Central memory CD8-positive, alpha-beta T cell (primary cell): Measurements from ENCODE around the gene SPINK9.
"Not testable (repeated sequence)": the region's sequence is repeated elsewhere in the genome, so short reads cannot be mapped to it uniquely, and the experiment has no call there.

ENCODE experiments used
- ATAC-seq: fragments of 150-1000 bp; cut with Tn5 transposase; replicated peaks from 2 replicates; pipeline ENCODE4 v1.10.0; 2022; ENCODE audit warnings: mild to moderate bottlenecking, moderate FRiP score, moderate number of reproducible peaks; ENCODE audit not compliant: poor library complexity, severe bottlenecking; ENCODE audit errors: extremely low read depth
- DNase-seq, 2 donors: peaks; one replicate each; pipeline ENCODE4 v3.0.0; 2021; ENCODE audit warnings: low spot score in 2 of 2
- H3K27ac Mint-ChIP-seq: one replicate; pipeline ENCODE4 v1.8.0; 2022; ENCODE audit warnings: low read depth, mild to moderate bottlenecking, moderate library complexity, mixed read lengths
- H3K27me3 Mint-ChIP-seq: one replicate; pipeline ENCODE4 v1.8.0; 2022; ENCODE audit warnings: mixed read lengths
- H3K36me3 Mint-ChIP-seq: one replicate; pipeline ENCODE4 v1.8.0; 2022; ENCODE audit warnings: mild to moderate bottlenecking, moderate library complexity, mixed read lengths; ENCODE audit not compliant: insufficient read depth
- H3K4me1 Mint-ChIP-seq: one replicate; pipeline ENCODE4 v1.8.0; 2022; ENCODE audit warnings: mixed read lengths
- H3K4me3 Mint-ChIP-seq: one replicate; pipeline ENCODE4 v1.8.0; 2022; ENCODE audit warnings: mild to moderate bottlenecking, moderate library complexity, mixed read lengths
- H3K9me3 Mint-ChIP-seq: one replicate; pipeline ENCODE4 v1.8.0; 2022; ENCODE audit warnings: mixed read lengths

Gene SPINK9, protein sequence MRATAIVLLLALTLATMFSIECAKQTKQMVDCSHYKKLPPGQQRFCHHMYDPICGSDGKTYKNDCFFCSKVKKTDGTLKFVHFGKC

DNA sequence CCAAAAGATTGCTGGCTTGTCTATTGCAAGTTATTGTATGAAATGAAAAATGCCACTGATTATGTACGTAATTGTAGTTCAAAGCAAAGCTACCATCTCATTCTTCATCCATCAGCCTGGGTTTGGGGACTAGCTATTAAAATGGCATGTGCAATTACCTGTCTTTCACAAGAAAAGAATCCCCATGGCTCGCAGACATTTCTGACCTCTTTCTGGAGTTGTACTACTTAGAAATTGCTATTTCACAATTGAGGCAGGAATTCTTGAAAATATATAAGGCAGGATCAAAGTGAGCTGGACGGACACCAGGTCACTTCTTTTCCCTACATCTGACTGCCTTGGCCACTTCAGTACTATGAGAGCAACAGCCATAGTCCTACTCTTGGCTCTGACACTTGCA lies at the start of gene SPINK9:
Gene SPINK9, plus strand, starts transcription at position 301 of the 400 bp plus-strand sequence. Its CDS starts 55 bp downstream, at position 356.
- ATAC-seq = no peak
- H3K4me1 Mint-ChIP-seq = no peaks in the 10 kb centered on the region
- H3K4me3 Mint-ChIP-seq = no peak within 1 kb of the TSS
- no peak for DNase-seq
- no peaks in the 10 kb centered on the region for H3K36me3 Mint-ChIP-seq
- no peak within 1 kb of the TSS for H3K27ac Mint-ChIP-seq
- peaks cover 36% of the 10 kb centered on the region for H3K27me3 Mint-ChIP-seq
- peaks cover 4% of the 10 kb centered on the region for H3K9me3 Mint-ChIP-seq

DNA sequence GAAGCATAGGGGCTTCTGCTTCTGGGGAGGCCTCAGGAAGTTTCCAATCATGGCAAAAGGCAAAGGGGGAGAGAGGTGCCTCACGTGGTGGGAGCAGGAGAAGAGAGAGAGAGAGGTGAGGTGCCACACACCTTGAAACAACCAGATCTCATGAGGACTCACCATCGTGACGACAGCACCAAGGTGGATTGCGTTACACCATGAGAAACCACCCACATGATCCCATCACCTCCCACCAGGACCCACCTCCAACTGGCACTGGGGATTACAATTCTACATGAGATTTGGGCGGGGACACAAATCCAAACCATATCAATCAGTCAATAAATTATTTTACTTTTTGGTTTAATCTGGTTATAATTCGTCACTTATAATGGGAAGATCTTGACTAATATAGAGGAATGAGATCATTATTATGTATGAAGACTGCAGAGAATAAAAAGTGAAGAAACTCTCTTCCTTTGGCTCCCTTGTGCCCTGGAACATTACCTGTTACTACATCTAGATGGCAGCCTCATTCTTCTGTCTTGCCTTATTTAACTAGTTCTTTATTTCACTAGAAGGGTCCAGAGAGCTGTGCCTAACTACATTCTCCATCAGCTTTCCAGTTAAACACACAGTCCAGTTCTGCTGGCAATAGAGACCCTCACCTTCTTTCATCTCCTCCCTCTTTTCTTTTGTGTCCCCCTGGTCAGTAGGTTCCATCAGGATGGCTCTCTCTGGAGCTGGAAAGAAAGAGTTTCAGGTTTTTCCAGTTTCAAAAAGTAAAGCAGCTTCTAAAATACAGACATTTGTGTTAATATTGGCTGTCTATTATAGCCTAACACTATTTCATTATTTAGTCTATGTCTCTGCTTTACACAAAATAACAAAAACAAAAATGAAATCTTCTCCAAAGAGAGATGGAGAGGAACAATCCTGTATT lies 44.8 kb upstream of the SPINK9 start:
- no peak overlapping the region for H3K4me3 Mint-ChIP-seq
- peaks cover 36% of the 10 kb centered on the region for H3K27me3 Mint-ChIP-seq
- H3K27ac Mint-ChIP-seq = no peak overlapping the region
- H3K4me1 Mint-ChIP-seq = no peaks in the 10 kb centered on the region
- ATAC-seq = no peak
- no peak for DNase-seq
- no peaks in the 10 kb centered on the region for H3K9me3 Mint-ChIP-seq
- H3K36me3 Mint-ChIP-seq = no peaks in the 10 kb centered on the region

DNA sequence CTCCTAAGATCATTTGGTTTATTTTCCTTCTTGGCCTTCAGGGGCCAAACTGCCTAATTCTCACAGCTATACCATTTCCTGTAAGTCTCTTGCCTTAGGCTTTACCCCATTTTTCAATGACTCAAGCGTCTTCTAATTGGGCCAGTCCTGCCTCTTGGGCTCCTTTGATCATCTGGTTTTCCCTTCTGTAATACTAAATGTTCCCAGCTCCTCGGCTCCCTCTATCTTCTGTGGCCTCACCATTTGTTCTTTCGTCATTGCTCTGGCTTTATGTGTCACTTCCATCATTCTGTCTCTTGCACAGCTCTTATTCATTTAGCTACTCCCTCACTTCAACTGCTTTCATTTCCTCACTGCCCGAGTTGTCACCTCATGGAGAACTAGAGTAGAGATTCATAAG lies 37.6 kb upstream of the SPINK9 start:
- ATAC-seq (no peak), DNase-seq (no peak)
- Mint-ChIP-seq H3K9me3 (no peaks in the 10 kb centered on the region), H3K27ac (no peak overlapping the region), H3K4me1 (no peaks in the 10 kb centered on the region), H3K36me3 (no peaks in the 10 kb centered on the region), H3K4me3 (no peak overlapping the region), H3K27me3 (peaks cover 7% of the 10 kb centered on the region)

DNA sequence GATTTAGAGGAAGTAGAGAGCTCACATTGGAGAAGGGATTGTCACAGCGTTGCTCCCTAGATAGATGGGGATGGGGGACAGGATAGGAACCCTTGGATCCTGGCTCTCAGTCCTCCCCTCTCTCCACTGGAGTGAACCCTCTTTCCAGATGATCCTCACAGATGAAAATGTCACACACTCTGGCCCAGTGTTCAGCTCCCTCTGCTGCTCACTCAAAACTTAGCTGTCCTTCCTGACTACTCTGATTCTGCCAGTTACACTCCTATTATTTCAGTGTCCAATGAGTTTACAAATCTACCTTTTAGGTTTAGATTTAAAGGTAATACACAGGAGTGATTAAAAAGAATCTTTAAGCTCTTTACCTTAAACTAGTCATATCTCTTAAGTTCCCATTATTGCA lies 28.9 kb upstream of the SPINK9 start:
- no peak for ATAC-seq
- no peak for DNase-seq
- Mint-ChIP-seq H3K4me3 (no peak overlapping the region), H3K36me3 (no peaks in the 10 kb centered on the region), H3K27ac (no peak overlapping the region), H3K4me1 (no peaks in the 10 kb centered on the region), H3K9me3 (peaks cover 16% of the 10 kb centered on the region), H3K27me3 (peaks cover 60% of the 10 kb centered on the region)

DNA sequence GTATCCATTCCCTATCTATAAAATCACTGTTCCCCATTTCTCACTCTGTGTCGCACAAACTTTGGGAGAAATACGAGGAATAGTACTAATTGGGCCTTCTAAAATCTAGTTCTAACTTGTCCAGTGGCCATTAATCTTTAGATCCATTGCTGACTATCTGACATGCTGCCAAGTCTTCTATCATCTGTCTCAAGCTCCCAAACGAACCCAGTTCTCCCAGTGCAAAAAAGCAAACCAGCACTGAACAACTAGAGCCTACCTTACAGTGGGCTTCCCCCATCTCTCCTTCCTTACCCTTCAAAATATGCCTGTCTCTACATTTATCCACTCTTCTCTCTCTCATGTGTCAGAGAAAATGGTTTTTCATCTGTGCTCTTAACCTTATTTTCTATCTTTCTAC lies 26.3 kb upstream of the SPINK9 start:
- Mint-ChIP-seq H3K27ac (no peak overlapping the region), H3K4me1 (no peaks in the 10 kb centered on the region), H3K27me3 (peaks cover 40% of the 10 kb centered on the region), H3K4me3 (no peak overlapping the region), H3K9me3 (peaks cover 16% of the 10 kb centered on the region), H3K36me3 (no peaks in the 10 kb centered on the region)
- DNase-seq (no peak), ATAC-seq (no peak)

DNA sequence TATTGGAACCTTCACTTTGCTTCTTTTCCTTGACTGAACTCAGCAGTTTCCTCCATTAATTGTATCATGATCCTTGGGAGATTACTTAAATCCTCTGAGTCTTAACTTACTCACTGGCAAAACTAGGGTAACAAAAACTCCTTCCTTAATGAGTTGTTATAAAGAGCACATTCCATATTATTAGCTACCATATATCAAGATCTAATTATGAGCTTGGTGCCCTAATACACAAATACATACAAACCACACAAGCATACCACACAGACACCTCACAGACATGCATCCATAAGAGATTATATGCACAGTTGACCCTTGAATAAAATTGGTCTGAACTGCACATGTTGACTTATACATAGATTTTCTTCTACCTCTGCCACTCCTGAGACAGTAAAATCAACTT lies 25.6 kb upstream of the SPINK9 start:
- DNase-seq = no peak

DNA sequence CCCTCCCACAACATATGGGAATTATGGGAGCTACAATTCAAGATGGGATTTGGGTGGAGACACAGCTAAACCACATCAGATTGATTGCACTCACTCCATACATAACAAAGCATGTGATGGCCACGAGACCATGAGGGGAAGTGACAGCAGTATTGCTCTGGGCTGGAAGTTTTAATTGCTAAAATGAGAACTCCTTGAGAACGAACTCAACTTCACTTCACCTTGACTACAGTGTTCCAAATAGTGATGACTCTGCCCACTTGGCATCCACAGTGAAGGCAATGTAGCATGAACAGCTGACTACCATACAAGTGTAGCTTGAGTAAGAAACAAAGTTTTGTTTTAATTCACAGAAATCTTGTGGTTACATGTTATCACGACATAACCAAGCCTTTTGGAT lies 23.9 kb upstream of the SPINK9 start:
- no peak overlapping the region for H3K27ac Mint-ChIP-seq
- H3K36me3 Mint-ChIP-seq = no peaks in the 10 kb centered on the region
- DNase-seq = no peak

More for the DNA sequence above, 25.6 kb upstream of the SPINK9 start:
- Mint-ChIP-seq H3K27me3 (peaks cover 33% of the 10 kb centered on the region), H3K4me1 (no peaks in the 10 kb centered on the region), H3K9me3 (peaks cover 16% of the 10 kb centered on the region), H3K36me3 (no peaks in the 10 kb centered on the region), H3K27ac (no peak overlapping the region), H3K4me3 (no peak overlapping the region)
- ATAC-seq = no peak

DNA sequence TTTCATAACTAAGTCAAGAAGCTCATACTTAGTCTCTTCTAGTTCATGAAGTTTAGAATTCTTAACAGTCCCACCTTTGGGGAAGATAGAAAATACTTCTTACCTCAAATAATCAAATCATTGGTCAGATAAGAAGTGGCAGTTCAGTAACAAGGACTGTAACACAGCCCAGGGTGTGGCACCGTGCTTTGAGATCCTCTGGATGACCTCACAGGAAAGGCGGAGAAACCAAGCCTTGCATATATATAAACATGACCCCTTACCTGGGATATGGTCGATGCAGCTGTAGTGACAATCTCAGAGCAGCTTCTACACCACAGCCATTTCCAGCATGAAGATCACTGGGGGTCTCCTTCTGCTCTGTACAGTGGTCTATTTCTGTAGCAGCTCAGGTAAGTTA lies 23.2 kb upstream of the SPINK9 start, which contains the start of gene SPINK7:
Gene SPINK7, plus strand, starts transcription at position 271 of the 400 bp plus-strand sequence. Its CDS starts 61 bp downstream, at position 332.
- ATAC-seq (no peak), DNase-seq (no peak)
- Mint-ChIP-seq H3K27me3 (peaks cover 28% of the 10 kb centered on the region), H3K4me1 (no peaks in the 10 kb centered on the region), H3K9me3 (peaks cover 16% of the 10 kb centered on the region), H3K4me3 (no peak within 1 kb of the TSS), H3K27ac (no peak within 1 kb of the TSS), H3K36me3 (no peaks in the 10 kb centered on the region)

More for the DNA sequence above, 23.9 kb upstream of the SPINK9 start:
- no peak for ATAC-seq
- Mint-ChIP-seq H3K9me3 (peaks cover 16% of the 10 kb centered on the region), H3K27me3 (peaks cover 28% of the 10 kb centered on the region), H3K4me1 (no peaks in the 10 kb centered on the region), H3K4me3 (no peak overlapping the region)

DNA sequence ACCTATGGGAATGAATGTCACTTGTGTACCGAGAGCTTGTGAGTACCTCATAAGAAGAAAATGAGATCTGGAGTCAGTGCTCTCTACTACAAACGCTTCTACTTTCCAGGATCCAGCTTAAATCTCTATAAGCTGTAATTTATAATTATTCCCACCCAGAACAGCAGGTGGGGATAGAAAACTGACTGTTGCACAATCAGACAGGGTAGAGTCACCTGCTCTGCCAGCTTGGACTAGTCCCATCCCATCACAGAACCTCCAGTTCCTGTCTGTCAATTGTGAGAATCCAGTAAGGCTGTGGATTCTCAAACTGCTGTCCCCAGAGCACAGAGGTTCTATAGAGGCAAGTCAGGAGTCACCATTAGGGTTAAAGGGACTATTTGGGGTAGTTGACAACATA lies 21.2 kb upstream of the SPINK9 start:
- Mint-ChIP-seq H3K36me3 (no peaks in the 10 kb centered on the region), H3K9me3 (peaks cover 7% of the 10 kb centered on the region), H3K27me3 (peaks cover 17% of the 10 kb centered on the region), H3K4me1 (no peaks in the 10 kb centered on the region), H3K4me3 (no peak overlapping the region), H3K27ac (no peak overlapping the region)
- DNase-seq = no peak
- ATAC-seq = no peak

DNA sequence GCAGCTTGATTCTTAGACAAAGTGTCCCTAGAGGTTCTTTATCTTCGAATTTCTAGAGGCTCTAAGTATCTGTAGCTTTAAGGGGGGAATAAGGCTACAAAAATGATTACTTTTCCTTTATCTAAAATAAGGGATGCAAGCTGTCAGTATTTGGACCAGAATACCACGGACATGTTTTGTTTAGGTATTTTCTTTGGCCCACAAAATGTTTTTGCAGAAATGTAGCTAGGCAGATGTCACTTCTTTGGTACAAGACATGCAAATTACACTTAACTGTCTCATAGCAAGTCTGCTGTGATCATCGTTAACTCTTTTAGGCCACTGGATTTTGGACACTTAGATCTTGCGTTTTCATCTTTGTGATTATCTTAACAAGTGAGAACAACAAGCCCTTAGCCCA lies 20.6 kb upstream of the SPINK9 start:
- peaks cover 2% of the 10 kb centered on the region for H3K4me1 Mint-ChIP-seq
- H3K27me3 Mint-ChIP-seq = peaks cover 16% of the 10 kb centered on the region
- no peak overlapping the region for H3K4me3 Mint-ChIP-seq
- no peaks in the 10 kb centered on the region for H3K36me3 Mint-ChIP-seq
- DNase-seq = no peak
- no peak overlapping the region for H3K27ac Mint-ChIP-seq
- ATAC-seq = no peak
- H3K9me3 Mint-ChIP-seq = peaks cover 2% of the 10 kb centered on the region

DNA sequence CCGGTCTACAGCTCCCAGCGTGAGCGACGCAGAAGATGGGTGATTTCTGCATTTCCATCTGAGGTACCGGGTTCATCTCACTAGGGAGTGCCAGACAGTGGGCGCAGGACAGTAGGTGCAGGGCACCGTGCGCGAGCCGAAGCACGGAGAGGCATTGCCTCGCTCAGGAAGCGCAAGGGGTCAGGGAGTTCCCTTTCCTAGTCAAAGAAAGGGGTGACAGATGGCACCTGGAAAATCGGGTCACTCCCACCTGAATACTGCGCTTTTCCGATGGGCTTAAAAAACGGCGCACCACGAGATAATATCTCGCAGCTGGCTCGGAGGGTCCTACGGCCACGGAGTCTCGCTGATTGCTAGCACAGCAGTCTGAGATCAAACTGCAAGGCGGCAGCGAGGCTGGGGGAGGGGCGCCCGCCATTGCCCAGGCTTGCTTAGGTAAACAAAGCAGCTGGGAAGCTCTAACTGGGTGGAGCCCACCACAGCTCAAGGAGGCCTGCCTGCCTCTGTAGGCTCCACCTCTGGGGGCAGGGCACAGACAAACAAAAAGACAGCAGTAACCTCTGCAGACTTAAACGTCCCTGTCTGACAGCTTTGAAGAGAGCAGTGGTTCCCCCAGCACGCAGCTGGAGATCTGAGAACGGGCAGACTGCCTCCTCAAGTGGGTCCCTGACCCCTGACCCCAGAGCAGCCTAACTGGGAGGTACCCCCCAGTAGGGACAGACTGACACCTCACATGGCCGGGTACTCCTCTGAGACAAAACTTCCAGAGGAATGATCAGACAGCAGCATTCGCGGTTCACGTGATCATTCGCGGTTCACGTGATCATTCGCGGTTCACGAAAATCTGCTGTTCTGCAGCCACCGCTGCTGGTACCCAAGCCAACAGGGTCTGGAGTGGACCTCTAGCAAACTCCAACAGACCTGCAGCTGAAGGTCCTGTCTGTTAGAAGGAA lies 15.1 kb upstream of the SPINK9 start:
- not testable (repeated sequence) for H3K36me3 Mint-ChIP-seq, H3K4me1 Mint-ChIP-seq, ATAC-seq, DNase-seq, H3K27ac Mint-ChIP-seq, H3K9me3 Mint-ChIP-seq
- peak overlapping the region; percentile 59 for H3K4me3 Mint-ChIP-seq
- H3K27me3 Mint-ChIP-seq = peaks cover 13% of the 10 kb centered on the region

DNA sequence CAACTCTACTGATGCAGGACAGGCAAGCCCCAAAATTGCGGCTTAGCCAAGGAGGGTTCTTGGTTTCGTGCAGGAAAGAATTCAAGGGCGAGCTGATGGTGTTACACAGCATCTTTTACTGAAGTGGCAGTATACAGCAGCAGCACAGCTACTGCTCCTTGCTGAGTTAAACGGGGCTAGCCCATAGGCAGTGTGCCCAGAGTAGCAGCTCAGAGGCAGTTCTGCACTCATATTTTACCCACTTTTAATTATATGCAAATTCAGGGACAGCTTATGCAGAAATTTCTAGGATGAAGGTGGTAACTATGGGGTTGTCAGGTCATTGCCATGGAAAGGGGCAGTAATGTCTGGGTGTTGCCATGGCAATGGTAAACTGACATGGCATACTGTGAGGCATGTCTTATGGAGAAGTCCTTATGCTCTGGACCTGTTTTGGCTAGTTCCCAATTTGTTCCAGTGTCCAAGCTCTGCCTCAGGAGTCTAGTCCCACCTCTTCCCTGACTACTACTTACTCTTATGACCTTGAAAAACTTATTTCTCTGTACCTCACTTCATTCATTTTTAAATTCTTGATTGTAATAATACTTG lies 2.0 kb upstream of the SPINK9 start:
- peaks cover 51% of the 10 kb centered on the region for H3K27me3 Mint-ChIP-seq
- H3K9me3 Mint-ChIP-seq = peaks cover 11% of the 10 kb centered on the region
- no peak overlapping the region for H3K27ac Mint-ChIP-seq

More for the DNA sequence above, 2.0 kb upstream of the SPINK9 start:
- Mint-ChIP-seq H3K4me1 (no peaks in the 10 kb centered on the region), H3K4me3 (no peak overlapping the region), H3K36me3 (no peaks in the 10 kb centered on the region)
- DNase-seq (no peak), ATAC-seq (no peak)
